Daoy (cell line): ENCODE measurements around the gene GADD45G. TPM values are rescaled to one million over a fixed set of nuclear protein-coding genes. Genes with fewer than 3 reads are reported as not detected.

Experiments
- DNase-seq: peaks from one replicate; pipeline ENCODE4 v3.0.0-alpha.2; 2015; ENCODE audit warnings: low read depth
- total RNA-seq: library from RNA; depleted of rRNA; stranded (reverse); fragments of >200 nt; shearing (Covaris generic); gene quantifications from 2 replicates; pipeline ENCODE4 v1.2.3, GENCODE V29; 2014; rRNA removed

The GADD45G gene
- total RNA-seq, 1 experiment from 2014 or later: 22.6 TPM

DNA sequence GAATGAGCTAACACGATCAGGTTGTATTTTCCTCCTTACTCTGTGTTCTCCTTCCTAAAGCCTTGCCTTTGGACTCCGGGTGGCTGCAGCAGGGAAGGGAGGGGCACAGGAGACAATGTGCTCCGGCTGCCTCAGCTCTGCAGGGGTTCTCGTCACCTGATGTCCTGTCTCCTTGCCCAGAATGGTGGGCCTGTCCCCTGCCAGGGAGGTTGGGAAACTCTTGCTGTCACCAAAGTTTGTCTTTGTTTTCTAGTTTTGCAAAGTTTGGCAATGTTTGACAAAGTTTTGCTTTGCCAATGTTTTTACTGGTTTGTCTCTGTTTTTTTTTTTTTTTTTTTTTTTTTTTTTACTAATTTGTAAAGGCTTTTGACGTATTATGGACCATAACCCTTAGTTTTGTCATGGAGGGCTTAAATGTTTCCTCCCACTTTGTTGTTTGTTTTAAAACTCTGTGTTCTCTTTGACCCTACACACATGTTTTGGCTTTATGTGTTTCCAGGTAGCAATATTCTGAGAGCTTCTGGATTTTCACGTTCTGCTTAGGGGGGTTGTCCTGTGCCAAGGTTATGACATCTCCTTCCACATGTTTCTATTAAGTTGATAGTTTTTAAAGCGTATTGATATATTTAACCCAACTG lies 49.3 kb downstream of the GADD45G start:
- no peak for DNase-seq

DNA sequence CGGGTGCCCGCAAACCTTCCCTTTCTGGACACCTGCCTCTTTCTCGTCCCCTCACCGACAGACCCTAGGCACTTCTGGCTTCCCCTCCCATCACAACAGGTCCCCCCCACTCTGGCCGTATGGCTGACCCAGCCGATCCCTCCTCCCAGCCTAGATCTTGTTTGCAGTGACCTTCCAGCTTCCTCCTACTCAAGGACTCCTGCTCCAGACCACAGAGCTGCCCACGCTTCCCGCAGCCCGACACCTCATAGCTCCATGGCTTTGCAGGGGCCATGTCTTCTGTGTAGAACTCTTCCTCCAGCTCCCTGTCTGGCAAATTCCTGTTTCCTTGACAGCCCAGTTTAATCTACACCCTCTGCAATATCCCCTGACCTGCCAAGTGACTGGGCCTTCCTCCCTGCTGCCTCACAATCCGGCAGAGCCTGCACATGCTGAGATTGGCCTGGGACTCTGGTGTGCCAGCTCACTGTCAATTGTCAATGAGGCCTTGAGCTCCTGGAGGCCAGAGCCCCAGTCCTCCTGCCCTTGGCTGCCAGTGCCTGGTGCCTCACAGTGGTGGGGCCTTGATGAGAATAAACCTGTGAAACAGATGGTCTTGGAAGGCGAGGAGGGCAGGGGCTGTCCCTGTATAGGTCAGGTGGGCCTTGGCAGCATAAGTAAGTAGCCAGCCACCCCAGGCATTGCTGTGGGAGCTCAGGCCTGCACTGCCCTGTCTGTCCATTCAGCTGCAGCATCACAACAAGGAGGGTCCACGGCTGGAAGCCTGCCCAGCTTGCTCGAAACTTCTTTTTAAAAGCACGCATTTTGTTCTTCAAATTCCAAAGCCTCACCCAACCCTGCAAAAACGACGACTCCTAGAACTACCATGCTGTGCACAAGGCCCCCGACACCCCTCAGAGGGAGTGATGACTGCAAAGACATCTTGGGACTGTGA lies 50.5 kb downstream of the GADD45G start:
- DNase-seq: no peak

Other genes starting within 250 kb of the GADD45G start
- 2.3 and 4.5 TPM in 2 replicates for gene SEMA4D, start 106.9 kb upstream of the GADD45G start, total RNA-seq